Thyroid gland (tissue), 4 donors: Measurements from ENCODE around the gene TOM1L2.

Experiments
- CTCF ChIP-seq, 6 experiments: fragments of 200-600 bp in 3 of 6; fragments of 450-650 bp in 3 of 6; sonication (generic) in 3 of 6; IDR thresholded peaks; one replicate each; pipeline ENCODE4 v1.5.1; 2016 to 2019; ENCODE audit warnings: antibody characterized with exemption in 6 of 6, mild to moderate bottlenecking in 2 of 6, inconsistent platforms in 1 of 6, moderate library complexity in 1 of 6
- POLR2A ChIP-seq, 2 donors: fragments of 450-650 bp; IDR thresholded peaks; one replicate each; pipeline ENCODE4 v1.6.1; 2017; ENCODE audit warnings: antibody characterized with exemption in 2 of 2, mild to moderate bottlenecking in 2 of 2, moderate library complexity in 1 of 2

- TF ChIP-seq CTCF (IDR thresholded peaks at IDR 0.05) = no peak
- no peak for TF ChIP-seq POLR2A (IDR thresholded peaks at IDR 0.05)
These were observed 99.5 kb downstream of the TOM1L2 start for GRCh38 chr17:17872547-17873345.
